Measurements from ENCODE around the gene TPST2.

TPST2 gene

GRCh38 chr22:26485013-26485412 lies 104.9 kb downstream of the TPST2 start:
- peak overlapping the region; percentile 70 for H3K4me3 ChIP-seq (ENCODE audit: low read depth, low read length)
- no peak for TF ChIP-seq CTCF (IDR thresholded peaks at IDR 0.05; ENCODE audit: insufficient read depth, low read depth, low read length, missing control alignments)
- DNase-seq (ENCODE audit: low read depth), result no peak

GRCh38 chr22:26484360-26484706 lies 105.6 kb downstream of the TPST2 start:
- TF ChIP-seq CTCF (IDR thresholded peaks at IDR 0.05; ENCODE audit: insufficient read depth, low read depth, low read length, missing control alignments), result no peak
- DNase-seq (ENCODE audit: low read depth), result peak; percentile 20
- peak overlapping the region; percentile 70 for H3K4me3 ChIP-seq (ENCODE audit: low read depth, low read length)

- peak within 1 kb of the TSS; percentile 70 for H3K4me3 ChIP-seq (ENCODE audit: low read depth, low read length)
- TF ChIP-seq CTCF (IDR thresholded peaks at IDR 0.05; ENCODE audit: insufficient read depth, low read depth, low read length, missing control alignments), result no peak
- peak; percentile 93 for DNase-seq (ENCODE audit: low read depth)
These were observed 106.2 kb downstream of the TPST2 start, which contains the start of the genes HPS4 and SRRD for GRCh38 chr22:26483439-26484359. Gene HPS4 (minus strand): TSS chr22:26483783. CDS start chr22:26481762, 2,021 bp downstream. Gene SRRD (plus strand): TSS chr22:26483877. CDS start chr22:26483891, 14 bp downstream.

GRCh38 chr22:26483043-26483438 lies 106.9 kb downstream of the TPST2 start:
- no peak for TF ChIP-seq CTCF (IDR thresholded peaks at IDR 0.05; ENCODE audit: insufficient read depth, low read depth, low read length, missing control alignments)
- H3K4me3 ChIP-seq (ENCODE audit: low read depth, low read length), result peak overlapping the region; percentile 70
- no peak for DNase-seq (ENCODE audit: low read depth)

- no peak overlapping the region; the same call in 1 of the 2 replicates for H3K4me3 ChIP-seq (ENCODE audit: low read depth, low read length)
- no peak for TF ChIP-seq CTCF (IDR thresholded peaks at IDR 0.05; ENCODE audit: insufficient read depth, low read depth, low read length, missing control alignments)
- no peak for DNase-seq (ENCODE audit: low read depth)
These were observed 107.8 kb downstream of the TPST2 start for GRCh38 chr22:26482161-26482560.

- 0 out of 2 replicates have a peak overlapping the region, but pooled peaks have one; percentile 8 for H3K4me3 ChIP-seq (ENCODE audit: low read depth, low read length)
- peak; percentile 53 for DNase-seq (ENCODE audit: low read depth)
- no peak for TF ChIP-seq CTCF (IDR thresholded peaks at IDR 0.05; ENCODE audit: insufficient read depth, low read depth, low read length, missing control alignments)
These were observed 108.2 kb downstream of the TPST2 start for GRCh38 chr22:26481694-26482093.

Measured in GM12865 (cell line).